ENCODE measurements around the gene TMEM150B. TPM values are rescaled to one million over a fixed set of nuclear protein-coding genes. Genes with fewer than 3 reads are reported as not detected.

Gene TMEM150B
- total and polyA plus RNA-seq, 4 donors: 0.81 to 3.3 (median 2.0) TPM

DNA sequence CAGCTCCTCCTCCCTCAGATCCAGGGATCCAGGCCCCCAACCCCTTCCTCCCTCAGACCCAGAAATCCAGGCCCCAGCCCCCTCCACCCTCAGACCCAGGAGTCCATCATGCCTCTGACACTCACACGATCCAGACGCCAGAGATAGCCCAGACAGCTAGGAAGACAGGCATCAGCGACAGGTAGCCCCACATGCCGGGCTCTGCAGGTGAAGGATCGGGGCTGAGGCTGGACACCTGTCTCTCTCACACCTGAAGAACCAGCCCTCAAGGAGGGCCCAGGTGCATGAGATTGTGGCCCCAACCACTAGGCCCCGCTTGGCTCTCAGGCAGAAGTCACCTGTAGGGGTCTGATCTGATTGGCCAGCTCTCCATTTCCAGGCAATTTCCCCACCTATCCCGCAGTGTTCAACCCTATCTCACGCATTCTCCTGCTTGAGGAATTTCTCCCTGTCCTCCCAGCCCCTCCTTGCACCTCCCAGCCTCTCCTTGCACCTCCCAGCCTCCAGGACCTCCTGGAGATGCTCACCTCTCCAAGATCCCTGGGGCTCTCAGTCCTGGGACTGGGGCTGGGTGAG is 4.2 kb downstream of the TMEM150B start:
- Histone ChIP-seq H3K36me3 (ENCODE audit: control insufficient read depth in 4 of 4, insufficient read depth in 3 of 4, low read depth in 1 of 4, low read length in 3 of 4) (no peaks in the 10 kb centered on the region), H3K27me3 (ENCODE audit: control insufficient read depth in 4 of 4, insufficient read depth in 4 of 4, low read length in 3 of 4) (peaks cover 0 to 2% (median 0%) of the 10 kb centered on the region in 4 donors), H3K9ac (ENCODE audit: low read depth in 1 of 2, low read length in 2 of 2) (no peak overlapping the region), H3K4me3 (ENCODE audit: low read depth in 1 of 3, low read length in 3 of 3) (no peak overlapping the region), H3K9me3 (ENCODE audit: control insufficient read depth in 4 of 4, low read length in 3 of 4) (peaks cover 0 to 4% (median 1%) of the 10 kb centered on the region in 4 donors), H3K4me1 (ENCODE audit: control insufficient read depth in 4 of 4, insufficient read depth in 4 of 4, low read length in 3 of 4) (no peaks in the 10 kb centered on the region), H3K27ac (ENCODE audit: low read depth in 1 of 2, low read length in 2 of 2) (no peak overlapping the region)
- no peak for DNase-seq (ENCODE audit: low spot score)
- no peak for TF ChIP-seq ATF3 (IDR thresholded peaks at IDR 0.05)
- no peak for TF ChIP-seq HNF4A (conservative IDR thresholded peaks at IDR 0.05)
- WGBS: 87% methylated on average over 8 of the region's 8 CpGs

DNA sequence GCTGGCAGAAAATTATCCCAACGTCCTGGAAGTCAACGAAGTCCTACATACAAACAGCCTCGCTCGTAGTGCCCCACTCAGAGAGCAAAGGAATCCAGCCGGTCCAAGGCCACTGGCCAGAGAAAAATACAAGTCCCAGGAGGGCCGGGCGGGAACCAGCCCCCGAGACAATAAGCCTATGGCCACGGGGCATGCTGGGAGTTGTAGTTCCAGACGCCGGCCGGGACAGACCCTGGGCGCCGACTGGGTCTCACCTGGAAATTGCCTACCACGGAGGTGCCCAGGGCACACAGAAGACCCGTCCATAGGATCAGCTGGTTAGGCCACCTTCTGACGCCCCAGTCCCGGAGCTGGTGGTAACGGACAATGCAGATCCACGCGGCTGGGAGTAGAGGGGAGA is 5.4 kb downstream of the TMEM150B start:
- 25% methylated on average over 21 of the region's 21 CpGs for WGBS
- DNase-seq (ENCODE audit: low spot score): peak; percentile 60

More for the DNA sequence above, 5.4 kb downstream of the TMEM150B start:
- H3K27me3 ChIP-seq (ENCODE audit: control insufficient read depth in 4 of 4, insufficient read depth in 4 of 4, low read length in 3 of 4): peaks cover 0 to 2% (median 0%) of the 10 kb centered on the region in 4 donors
- no peak for TF ChIP-seq SP1 (IDR thresholded peaks at IDR 0.05)
- no peak for TF ChIP-seq ATF3 (IDR thresholded peaks at IDR 0.05)
- no peak for TF ChIP-seq RXRA (IDR thresholded peaks at IDR 0.05)
- TF ChIP-seq YY1 (IDR thresholded peaks at IDR 0.05): no peak
- TF ChIP-seq REST (IDR thresholded peaks at IDR 0.05): no peak
- no peak for TF ChIP-seq ZBTB33 (IDR thresholded peaks at IDR 0.05)
- no peak for TF ChIP-seq EGR1 (IDR thresholded peaks at IDR 0.05; ENCODE audit: low read depth in 2 of 2)
- TF ChIP-seq TAF1 (conservative IDR thresholded peaks at IDR 0.05): no peak
- TF ChIP-seq RAD21 (IDR thresholded peaks at IDR 0.05): no peak
- TF ChIP-seq FOXA1 (IDR thresholded peaks at IDR 0.05): no peak
- TF ChIP-seq NR2F2 (IDR thresholded peaks at IDR 0.05): no peak
- no peak for TF ChIP-seq FOXA2 (IDR thresholded peaks at IDR 0.05)
- no peak for TF ChIP-seq MAX (IDR thresholded peaks at IDR 0.05)
- TF ChIP-seq GABPA (IDR thresholded peaks at IDR 0.05 in 1 of 2, conservative IDR thresholded peaks at IDR 0.05 in 1 of 2): no peak
- no peak for TF ChIP-seq JUND (IDR thresholded peaks at IDR 0.05)
- TF ChIP-seq HNF4A (conservative IDR thresholded peaks at IDR 0.05): no peak
- TF ChIP-seq HNF4G (IDR thresholded peaks at IDR 0.05): no peak
- TF ChIP-seq, protein P1, sequence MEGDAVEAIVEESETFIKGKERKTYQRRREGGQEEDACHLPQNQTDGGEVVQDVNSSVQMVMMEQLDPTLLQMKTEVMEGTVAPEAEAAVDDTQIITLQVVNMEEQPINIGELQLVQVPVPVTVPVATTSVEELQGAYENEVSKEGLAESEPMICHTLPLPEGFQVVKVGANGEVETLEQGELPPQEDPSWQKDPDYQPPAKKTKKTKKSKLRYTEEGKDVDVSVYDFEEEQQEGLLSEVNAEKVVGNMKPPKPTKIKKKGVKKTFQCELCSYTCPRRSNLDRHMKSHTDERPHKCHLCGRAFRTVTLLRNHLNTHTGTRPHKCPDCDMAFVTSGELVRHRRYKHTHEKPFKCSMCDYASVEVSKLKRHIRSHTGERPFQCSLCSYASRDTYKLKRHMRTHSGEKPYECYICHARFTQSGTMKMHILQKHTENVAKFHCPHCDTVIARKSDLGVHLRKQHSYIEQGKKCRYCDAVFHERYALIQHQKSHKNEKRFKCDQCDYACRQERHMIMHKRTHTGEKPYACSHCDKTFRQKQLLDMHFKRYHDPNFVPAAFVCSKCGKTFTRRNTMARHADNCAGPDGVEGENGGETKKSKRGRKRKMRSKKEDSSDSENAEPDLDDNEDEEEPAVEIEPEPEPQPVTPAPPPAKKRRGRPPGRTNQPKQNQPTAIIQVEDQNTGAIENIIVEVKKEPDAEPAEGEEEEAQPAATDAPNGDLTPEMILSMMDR (IDR thresholded peaks at IDR 0.05; ENCODE audit: low read depth, low read length, missing input control): no peak
- H3K27ac ChIP-seq (ENCODE audit: low read depth in 1 of 2, low read length in 2 of 2): no peak overlapping the region
- peaks cover 0 to 4% (median 1%) of the 10 kb centered on the region in 4 donors for H3K9me3 ChIP-seq (ENCODE audit: control insufficient read depth in 4 of 4, low read length in 3 of 4)
- no peaks in the 10 kb centered on the region for H3K4me1 ChIP-seq (ENCODE audit: control insufficient read depth in 4 of 4, insufficient read depth in 4 of 4, low read length in 3 of 4)
- no peak overlapping the region for H3K4me3 ChIP-seq (ENCODE audit: low read depth in 1 of 3, low read length in 3 of 3)
- H3K36me3 ChIP-seq (ENCODE audit: control insufficient read depth in 4 of 4, insufficient read depth in 3 of 4, low read depth in 1 of 4, low read length in 3 of 4): no peaks in the 10 kb centered on the region
- no peak overlapping the region for H3K9ac ChIP-seq (ENCODE audit: low read depth in 1 of 2, low read length in 2 of 2)
